T47D (cell line): ENCODE results near the gene GMPPA.

Experiments used
- DNase-seq, 2 experiments: peaks; one replicate each; pipeline versions ENCODE4 v3.0.0 to v3.0.0-alpha.2; 2011 to 2012; ENCODE audit warnings: low read depth in 1 of 2, low spot score in 1 of 2
- JUND ChIP-seq: IDR thresholded peaks from 2 replicates; pipeline ENCODE4 v1.6.1; 2012; ENCODE audit warnings: low read depth
- in situ Hi-C: cut with HindIII; loops from 2 replicates; pipeline ENCODE4 v1.10.0; 2016; ENCODE audit warnings: low sequenced_read_pairs, low pct_unique_long_range_greater_than_20kb

The GMPPA gene

GRCh38 chr2:219549619-219550018 is 50.9 kb downstream of the GMPPA start:
- no peak for DNase-seq
- no peak for TF ChIP-seq JUND
- in situ Hi-C loops: no loop called here

GRCh38 chr2:219551441-219552381 is 53.0 kb downstream of the GMPPA start:
- no peak for DNase-seq
- TF ChIP-seq JUND: no peak
- in situ Hi-C loops: no loop called here

- peak; percentile 80 to 86 for DNase-seq
Observed at GRCh38 chr2:219552382-219553167, 53.9 kb downstream of the GMPPA start.

GRCh38 chr2:219553168-219553417 is 54.4 kb downstream of the GMPPA start:
- in situ Hi-C loops: no loop called here
- no peak for DNase-seq
- no peak for TF ChIP-seq JUND

More at GRCh38 chr2:219552382-219553167, 53.9 kb downstream of the GMPPA start:
- in situ Hi-C loops: no loop called here
- TF ChIP-seq JUND: no peak

- TF ChIP-seq JUND: no peak
- no peak for DNase-seq
- in situ Hi-C loops: no loop called here
Observed at GRCh38 chr2:219553463-219553963, 54.8 kb downstream of the GMPPA start.

DNA sequence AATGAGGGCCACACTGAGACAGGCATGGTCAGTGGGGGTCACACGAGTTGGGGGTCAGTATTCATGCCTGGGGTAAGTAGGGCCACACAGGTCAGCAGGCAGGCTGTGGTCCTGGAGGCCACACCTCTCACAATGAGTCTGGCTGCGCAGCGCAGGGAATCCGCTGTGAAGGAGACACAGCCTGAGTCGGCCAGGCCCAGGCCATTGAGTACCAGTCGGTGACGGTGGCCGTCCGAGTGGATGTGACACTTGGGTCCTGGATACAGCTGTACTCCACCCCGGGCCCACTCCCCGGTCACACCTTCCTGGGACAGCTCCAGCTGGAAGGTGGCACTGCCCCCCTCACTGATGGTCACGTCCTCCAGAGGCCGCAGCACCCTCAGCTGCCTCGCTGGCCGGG is 55.7 kb downstream of the GMPPA start:
- no peak for TF ChIP-seq JUND
- no peak for DNase-seq
- in situ Hi-C loops: no loop called here

DNA sequence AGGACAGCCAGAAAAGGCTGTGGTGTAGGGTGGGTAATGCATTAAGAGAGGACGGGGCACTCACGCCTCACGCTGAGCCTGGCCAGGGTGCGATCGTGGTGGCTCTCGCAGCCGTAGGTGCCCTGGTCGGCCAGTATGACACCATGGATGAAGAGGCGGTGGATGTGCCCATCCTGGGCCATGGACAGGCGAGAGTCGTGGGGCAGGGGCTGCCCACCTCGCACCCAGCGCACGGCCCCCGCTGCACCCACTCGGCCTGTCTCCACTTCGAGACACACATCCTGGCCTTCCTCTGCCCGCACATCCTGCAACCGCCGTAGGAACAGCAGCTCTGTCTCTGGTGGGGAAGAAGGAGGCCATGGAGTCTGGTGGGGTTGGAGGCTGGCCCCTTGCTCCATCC is 57.3 kb downstream of the GMPPA start:
- in situ Hi-C loops: no loop called here
- DNase-seq: no peak
- no peak for TF ChIP-seq JUND

DNA sequence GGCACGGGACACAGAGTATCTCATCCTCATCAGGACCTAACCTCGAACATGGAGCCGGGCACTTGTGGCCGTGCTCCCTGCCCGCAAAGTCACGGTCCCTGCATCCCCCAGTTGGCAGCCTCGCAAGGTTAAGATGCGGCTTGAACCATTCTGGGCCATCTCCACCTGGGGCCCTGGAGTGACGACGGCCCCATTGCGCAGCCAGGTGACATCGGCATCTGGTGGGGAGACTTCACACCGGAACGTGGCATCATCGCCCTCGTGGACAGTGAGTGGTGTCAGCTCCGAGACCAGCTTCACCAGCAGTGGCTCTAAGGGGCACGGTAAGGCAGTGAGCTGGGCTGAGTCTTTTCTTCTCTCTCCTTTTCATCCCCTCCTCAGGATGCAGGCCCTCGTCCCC is 57.7 kb downstream of the GMPPA start:
- no peak for DNase-seq
- no peak for TF ChIP-seq JUND
- in situ Hi-C loops: no loop called here
